ENCODE measurements around the gene TSTD2.

TSTD2 gene

GRCh38 chr9:97632985-97633858, at the start of gene TSTD2, which contains the start of gene NCBP1:
Gene TSTD2 (minus strand): TSS chr9:97633368. CDS start chr9:97627562, 5,806 bp downstream.
Gene NCBP1 (plus strand): TSS chr9:97633821. CDS start chr9:97633882, 61 bp downstream.
- peak; percentile 89 to 94 (median 92) for DNase-seq (ENCODE audit: low read depth in 3 of 3)

DNA sequence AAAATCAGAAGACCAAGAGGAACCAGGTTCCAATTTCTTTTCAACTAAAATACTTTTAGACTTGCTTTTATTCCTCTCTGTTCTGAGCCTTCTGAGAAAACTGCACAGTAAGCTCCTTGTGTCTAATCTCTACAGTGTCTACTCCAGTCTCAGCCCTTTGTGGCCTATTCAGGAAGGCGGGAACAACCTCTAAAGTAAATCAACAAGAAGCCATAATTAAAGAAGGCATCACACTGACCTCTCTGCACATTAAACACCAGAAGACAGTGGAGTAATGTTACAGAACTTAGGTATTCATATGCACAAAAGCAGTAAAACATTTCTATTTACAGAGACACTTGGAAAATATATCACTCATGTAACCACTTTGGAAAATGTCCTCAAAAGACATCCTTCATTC, 49.1 kb upstream of the TSTD2 start:
- DNase-seq (ENCODE audit: low read depth in 3 of 3): no peak

DNA sequence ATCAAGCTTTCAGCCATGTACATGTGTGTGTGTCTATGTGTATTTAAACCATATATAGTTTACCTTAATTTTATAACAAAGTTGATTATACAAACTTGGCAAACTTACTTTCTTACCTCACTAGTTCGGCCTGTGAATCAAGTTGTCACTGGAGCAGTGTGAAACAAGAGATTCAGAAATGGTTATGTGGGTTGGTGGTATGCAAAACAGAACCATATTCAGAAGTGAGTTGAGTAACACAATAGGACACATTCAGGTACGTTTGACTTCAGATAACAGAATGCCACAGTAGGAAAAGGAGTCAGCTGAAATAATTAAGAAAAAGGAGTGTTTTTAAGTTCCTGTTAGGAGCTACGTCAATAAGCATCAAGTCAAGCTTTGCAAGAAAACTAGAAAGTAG, 42.5 kb upstream of the TSTD2 start:
- DNase-seq (ENCODE audit: low read depth in 3 of 3): no peak

DNA sequence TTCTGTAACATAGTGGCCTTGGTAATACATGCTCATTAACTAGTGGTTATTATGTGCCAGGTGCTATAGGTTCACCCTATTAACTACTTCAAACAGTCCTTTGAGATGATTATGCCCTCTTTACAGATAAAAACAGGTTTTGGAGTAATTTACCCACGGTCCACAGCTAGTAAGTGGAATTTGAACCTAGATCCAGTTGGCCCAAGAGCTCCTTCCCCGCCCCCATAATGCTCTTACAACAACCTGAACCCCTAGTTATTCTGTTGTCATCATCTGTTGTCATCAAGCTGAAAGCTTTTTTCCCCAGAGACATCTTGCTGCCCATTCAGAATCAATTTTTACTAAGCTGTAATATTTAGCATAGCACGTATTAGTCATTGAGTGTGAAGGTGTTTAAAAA, 40.8 kb upstream of the TSTD2 start:
- no peak for DNase-seq (ENCODE audit: low read depth in 3 of 3)

DNA sequence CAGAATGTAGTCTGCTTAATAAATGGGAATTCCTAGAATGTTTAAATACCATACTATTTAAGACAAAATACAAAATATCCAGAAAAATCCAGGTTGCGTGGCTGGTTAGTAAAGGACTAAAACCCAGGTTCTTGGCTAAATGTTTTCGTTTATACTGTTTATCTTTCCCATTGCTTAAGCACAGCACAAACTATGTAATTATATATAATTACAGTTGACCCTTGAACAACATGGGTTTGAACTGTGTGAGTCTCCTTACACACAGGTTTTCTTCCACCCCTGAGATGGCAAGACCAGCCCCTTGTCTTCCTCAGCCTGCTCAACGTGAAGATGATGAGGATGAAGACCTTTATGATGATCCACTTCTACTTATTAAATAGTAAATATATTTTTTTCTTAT, 39.2 kb upstream of the TSTD2 start:
- DNase-seq (ENCODE audit: low read depth in 3 of 3): no peak

- no peak for DNase-seq (ENCODE audit: low read depth in 3 of 3)
Observed at GRCh38 chr9:97670586-97670985, 37.4 kb upstream of the TSTD2 start.

- peak in 1 of 3 experiments; percentile 26 for DNase-seq (ENCODE audit: low read depth in 3 of 3)
Observed at GRCh38 chr9:97668485-97668884, 35.3 kb upstream of the TSTD2 start.

DNA sequence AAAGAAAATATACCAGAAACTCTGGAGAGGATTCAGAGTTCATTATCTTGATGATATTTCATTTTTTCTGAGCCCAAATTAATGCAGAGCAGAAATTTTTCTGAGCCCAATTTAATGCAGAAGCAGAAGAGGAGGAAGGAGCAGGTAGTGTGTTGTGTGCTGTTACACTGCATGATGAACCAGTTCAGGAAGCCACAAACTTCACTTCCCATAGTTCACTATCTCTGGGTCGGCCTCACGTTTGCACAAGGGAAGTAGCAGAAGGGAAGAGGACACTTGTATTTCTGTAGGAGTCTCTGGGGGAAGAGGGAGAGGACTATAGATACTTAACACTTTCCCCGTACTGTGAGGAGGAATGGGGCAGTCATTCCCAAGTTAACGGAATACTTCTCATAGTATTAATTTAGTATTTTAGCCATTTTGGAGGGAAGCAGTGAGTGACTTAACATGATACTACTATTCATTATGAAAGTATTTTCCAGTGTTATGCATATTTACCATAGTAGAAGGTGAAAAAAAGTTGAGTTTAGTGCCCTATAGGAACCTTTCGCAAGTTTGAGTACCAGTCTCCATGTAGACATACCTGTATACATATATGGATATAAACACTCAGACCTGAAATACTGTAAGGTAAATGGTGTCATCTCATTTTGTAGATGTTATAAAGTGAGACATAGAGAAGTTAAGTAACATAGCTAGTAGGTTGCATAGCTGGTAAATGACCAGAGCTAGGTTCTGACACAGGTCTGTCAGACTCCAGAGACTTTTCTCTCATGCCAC, 33.9 kb upstream of the TSTD2 start:
- DNase-seq (ENCODE audit: low read depth in 3 of 3): no peak

DNA sequence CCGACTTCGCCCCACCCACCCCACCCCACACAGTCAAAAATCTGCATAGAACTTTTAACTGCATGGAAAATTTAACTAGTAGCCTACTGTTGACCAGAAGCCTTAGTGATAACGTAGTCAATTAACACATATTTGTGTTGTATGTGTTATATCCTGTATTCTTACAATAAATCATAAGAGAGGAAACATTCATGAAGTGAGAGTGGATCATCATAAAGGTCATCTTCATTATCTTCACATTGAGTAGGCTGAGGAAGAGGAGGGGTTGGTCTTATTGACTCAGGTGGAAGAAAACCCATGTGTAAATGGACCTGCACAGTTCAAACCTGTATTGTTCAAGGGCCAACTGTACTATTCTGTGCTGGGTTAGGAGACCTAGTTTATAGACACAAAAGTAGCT, 32.6 kb upstream of the TSTD2 start:
- no peak for DNase-seq (ENCODE audit: low read depth in 3 of 3)

GRCh38 chr9:97660847-97661246, 27.7 kb upstream of the TSTD2 start:
- no peak for DNase-seq (ENCODE audit: low read depth in 3 of 3)

GRCh38 chr9:97660340-97660739, 27.2 kb upstream of the TSTD2 start:
- DNase-seq (ENCODE audit: low read depth in 3 of 3): no peak

DNA sequence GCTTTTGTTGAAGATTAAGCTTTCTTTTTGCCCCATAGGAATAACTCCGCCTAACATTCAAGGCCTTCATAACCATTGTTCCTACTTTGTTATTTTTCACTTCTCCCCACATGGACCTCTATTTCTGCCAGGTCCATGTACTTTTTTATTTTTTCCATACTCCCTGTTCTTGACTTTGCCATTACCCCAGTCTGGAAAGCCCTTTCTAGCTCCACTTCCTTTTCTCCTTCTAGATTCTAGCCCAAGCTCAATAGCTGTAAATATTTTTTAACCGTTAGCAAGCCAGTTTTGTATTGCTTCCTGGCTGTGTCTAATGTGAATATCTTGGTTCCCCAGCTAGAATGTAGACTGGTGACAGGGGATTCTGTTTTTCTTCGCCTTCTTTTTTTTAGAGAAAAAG, 26.6 kb upstream of the TSTD2 start:
- DNase-seq (ENCODE audit: low read depth in 3 of 3): no peak

DNA sequence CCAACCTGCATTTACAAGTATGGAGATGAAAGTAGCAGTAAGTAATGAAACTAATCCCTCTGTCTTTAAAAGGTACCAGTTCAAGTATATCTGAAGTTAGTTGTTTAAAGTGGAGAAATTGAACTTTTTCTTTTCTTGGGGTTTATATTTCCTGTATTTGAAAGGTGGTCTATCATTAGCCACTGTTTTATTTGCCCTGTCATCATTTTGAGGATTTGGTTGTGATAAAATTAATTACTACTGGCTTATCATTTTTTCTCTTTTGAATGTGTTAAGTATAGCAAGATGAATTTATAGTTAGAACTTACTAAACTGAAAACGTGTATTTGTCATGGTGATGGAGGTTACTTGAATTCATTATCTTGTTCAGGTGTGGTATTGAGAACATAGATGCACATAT, 25.5 kb upstream of the TSTD2 start:
- DNase-seq (ENCODE audit: low read depth in 3 of 3): no peak

DNA sequence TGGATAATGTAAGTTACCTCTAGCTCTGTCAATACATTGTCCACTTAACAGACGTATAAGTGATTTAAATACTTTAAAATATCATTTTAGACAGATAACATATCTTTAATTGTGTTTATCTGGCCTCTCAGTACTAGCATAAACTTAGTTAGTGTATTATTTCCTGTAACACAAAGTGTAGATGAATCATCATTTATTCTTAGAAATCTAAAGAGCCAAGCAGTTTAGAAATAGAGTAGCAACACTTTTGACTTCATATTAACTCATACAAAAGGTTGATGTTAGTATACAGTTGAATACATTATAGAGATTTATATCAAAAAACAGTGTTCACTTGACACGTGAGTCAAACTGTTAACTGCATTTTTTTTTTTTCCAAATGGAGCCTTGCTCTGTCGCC, 18.5 kb upstream of the TSTD2 start:
- DNase-seq (ENCODE audit: low read depth in 3 of 3): no peak

DNA sequence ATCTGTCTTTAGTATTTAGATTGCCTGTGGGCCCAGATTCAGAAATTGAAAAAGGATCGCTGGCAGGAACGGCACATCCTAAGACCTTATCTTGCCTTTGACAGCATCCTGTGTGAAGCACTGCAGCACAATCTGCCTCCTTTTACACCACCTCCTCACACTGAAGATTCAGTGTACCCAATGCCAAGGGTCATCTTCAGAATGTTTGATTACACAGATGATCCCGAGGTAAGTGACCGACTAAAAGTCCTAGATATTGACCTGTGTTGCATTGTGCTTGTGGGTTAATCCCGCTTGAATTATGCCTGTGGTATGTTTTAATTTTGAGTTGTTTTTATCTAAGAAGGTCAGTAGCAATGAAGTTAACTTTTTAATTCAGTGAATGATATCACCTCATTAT, 14.8 kb upstream of the TSTD2 start:
- no peak for DNase-seq (ENCODE audit: low read depth in 3 of 3)

- DNase-seq (ENCODE audit: low read depth in 3 of 3): no peak
Observed at GRCh38 chr9:97645720-97646119, 12.6 kb upstream of the TSTD2 start.

- no peak for DNase-seq (ENCODE audit: low read depth in 3 of 3)
Observed at GRCh38 chr9:97640325-97640724, 7.2 kb upstream of the TSTD2 start.

DNA sequence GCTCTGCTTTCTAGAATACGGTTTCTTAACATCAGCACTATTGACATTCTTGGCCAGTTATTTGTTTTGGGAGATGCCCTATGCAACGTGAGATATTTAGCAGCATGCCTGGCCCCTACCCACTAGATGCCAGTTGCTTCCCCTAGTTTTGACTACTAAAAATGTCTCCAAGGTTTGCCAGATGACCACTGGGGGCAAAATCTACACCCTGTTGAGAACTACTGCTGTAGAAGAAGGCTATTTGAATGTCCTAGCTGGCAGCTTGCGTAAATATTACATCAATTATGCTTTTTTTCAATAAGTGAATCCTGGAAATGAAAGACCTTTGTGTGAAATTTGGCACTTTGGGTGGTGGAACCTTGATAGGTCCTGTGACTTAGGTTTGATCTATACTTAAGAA, 5.5 kb upstream of the TSTD2 start:
- DNase-seq (ENCODE audit: low read depth in 3 of 3): no peak

GRCh38 chr9:97636903-97637302, 3.7 kb upstream of the TSTD2 start:
- DNase-seq (ENCODE audit: low read depth in 3 of 3): no peak

DNA sequence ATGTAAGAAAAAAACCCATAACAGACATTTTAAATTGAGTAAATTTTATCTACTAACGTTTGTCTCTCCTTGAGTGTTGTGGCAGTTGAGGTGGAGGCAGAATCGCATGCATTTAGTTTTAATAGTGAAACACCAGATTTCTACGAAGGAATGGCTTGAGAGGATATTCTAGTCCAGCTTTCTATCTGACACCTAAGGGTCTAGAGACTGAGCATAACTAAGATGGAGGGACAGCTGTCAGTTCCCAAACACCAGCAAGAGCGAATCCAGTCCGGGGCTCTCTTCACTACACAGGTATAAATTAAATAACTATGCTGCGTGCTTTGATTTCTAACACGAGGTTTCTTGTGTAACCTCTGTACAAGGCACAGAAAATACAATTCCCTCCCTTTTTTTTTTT, 1.9 kb upstream of the TSTD2 start:
- no peak for DNase-seq (ENCODE audit: low read depth in 3 of 3)

GRCh38 chr9:97633859-97634490, 807 bp upstream of the TSTD2 start:
- DNase-seq (ENCODE audit: low read depth in 3 of 3): peak in 1 of 3 experiments; percentile 0

- peak in 2 of 3 experiments; percentile 9 to 16 for DNase-seq (ENCODE audit: low read depth in 3 of 3)
Observed at GRCh38 chr9:97632248-97632984, 752 bp downstream of the TSTD2 start.
